OCI-LY3 (cell line): Measurements from ENCODE around the gene RBM44.

Experiments used
- CTCF ChIP-seq: fragments of 200-600, 300-600 bp; sonication (generic); IDR thresholded peaks from 2 replicates; pipeline ENCODE4 v1.5.1; 2014; ENCODE audit warnings: antibody characterized with exemption, low read length, low read depth
- EZH2phosphoT487 ChIP-seq: fragments of 200-600 bp; shearing (Covaris generic); IDR thresholded peaks from 2 replicates; pipeline ENCODE4 v1.6.1; 2018; ENCODE audit warnings: antibody characterized with exemption, mixed run types, low read depth

- TF ChIP-seq CTCF (no peak), EZH2phosphoT487 (no peak)
These were observed 86.1 kb downstream of the RBM44 start for GRCh38 chr2:237884681-237885080.
